HG03025 (cell line): ENCODE data around the gene SYDE2.

ENCODE experiments used
- ATAC-seq: cut with Tn5 transposase; IDR thresholded peaks from one replicate; pipeline ENCODE4 v1.9.1; 2021; ENCODE audit warnings: mild to moderate bottlenecking, moderate library complexity; ENCODE audit not compliant: unreplicated experiment, low FRiP score

SYDE2 gene

DNA sequence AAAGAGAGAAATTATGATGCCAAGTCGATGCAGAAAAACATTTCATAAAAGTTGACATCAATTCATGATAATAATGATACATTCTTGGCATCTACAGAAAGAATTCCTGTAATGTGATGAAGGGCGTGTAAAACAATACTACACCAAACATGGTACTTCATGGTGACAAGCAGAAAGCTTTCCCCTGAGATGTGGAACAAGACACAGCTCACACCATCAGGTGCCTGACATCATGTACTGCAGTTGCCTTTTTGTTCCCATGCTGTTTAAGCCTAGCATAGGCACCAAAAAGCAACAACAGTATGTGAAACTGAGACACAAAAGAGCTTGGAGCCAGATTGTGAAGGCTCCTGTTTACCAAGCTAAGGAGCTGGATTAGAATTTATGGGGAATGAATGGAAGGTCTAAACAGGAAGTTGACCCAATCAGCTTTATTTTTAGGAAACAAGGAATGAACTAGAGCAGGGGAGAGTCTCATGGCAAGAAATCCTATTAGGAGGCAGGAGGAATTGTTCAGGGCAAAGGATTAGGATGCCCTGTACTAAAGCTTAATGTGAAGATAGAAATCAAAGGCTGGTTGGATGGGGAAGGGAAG is 67.2 kb downstream of the SYDE2 start:
- no peak for ATAC-seq

DNA sequence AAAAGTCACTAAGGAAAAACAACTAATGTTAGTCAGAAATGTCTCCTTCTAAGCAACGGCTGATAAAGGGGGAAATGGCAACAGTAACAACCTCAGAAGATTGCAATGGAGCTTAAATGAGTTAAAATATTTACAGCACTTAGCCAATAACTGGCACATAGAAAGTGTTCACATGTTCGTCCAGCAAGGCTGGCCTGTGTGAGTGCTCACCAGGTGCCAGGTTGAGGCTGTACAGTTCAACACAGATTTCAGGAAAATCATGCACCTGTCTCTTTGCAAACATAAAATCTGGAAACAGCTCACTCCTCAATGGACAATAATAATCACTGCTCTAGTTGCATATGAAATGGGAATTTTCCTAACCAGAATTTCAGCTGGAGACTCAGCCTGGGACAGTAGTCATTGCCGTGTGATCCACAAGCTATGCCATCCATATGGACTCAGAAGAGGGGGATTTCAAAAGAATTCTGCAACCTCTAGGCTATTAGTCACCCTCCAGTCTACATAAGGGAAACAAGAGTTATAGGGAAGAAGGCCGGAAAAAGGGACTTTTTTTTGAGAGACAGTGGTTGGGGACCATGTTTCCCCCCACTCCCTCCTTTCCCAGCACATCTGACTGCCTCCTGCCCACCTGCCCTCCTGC is 68.6 kb downstream of the SYDE2 start:
- ATAC-seq, result no peak

DNA sequence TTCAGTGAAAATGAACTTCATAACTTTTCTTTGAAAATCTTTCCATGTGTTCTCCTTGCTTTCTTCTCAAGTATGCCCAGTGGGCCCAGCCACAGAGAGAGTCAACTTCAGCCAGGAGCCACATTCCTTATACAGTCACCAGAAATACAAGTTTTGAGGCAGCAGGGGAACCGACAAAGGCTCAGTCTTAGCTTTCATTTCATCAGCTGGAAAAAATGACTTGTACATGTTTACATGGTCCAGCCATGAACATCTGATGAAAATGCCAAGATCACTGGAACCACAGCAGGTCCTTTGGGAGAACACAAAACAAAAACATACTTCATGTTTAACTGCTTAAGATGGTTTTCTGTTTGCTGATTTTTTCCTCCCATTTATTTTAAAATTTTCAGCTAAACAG is 72.5 kb downstream of the SYDE2 start:
- ATAC-seq, result no peak

DNA sequence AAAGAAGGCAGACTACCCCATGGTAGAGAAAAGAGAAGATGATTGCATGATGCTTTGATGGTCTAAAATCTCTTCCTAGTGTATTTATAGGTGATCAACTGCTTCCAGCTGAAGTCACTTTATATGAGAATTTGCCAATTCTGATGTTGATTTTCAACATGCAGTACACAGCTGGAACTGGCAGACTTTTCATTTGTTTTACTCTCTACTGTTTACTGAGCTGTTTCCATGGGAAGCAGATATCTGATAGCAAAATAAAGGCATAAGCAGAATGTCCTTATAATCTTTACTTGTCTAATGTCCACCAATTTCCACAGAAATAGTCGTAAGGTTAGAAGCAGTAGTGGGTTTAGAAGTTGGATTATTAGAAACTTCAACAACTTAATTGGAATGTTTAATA is 74.9 kb downstream of the SYDE2 start:
- no peak for ATAC-seq

DNA sequence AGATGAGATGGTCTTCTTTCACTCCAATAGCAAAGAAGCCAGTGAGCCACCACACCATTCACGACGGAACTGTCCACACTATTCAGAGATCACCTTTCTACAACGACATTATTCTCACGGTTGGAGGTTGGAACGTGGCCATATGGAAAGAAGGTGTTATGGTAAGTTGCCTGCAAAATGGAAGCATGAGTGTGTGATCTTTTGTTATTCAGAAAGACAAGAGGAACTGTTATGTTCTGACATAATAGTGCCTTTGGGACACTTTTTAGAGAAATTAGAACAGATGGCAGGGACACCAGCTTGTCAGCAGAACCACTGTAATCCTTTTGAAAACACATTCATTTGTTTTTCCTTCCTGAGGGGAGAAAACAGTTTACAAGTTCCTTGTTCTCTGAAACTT is 76.7 kb downstream of the SYDE2 start:
- ATAC-seq, result no peak

DNA sequence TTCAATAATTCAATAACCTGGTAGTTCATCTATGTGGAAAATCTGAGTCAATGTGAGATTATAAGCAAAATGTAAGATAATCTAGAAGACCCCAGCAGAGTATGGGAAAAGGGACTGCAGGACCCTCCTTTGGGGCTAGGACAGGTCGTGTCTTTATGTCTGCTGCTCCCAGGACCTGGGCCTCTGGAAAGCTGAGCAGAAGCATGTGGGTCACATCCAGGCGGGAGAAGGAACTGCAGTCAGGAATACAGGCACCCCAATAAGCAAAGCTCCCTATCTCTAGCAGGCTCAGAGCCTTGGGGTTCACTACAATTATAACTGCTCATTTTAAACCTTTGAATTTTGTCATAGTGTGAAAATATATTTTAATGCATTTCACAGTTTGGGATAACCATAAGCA is 78.6 kb downstream of the SYDE2 start:
- ATAC-seq, result no peak

DNA sequence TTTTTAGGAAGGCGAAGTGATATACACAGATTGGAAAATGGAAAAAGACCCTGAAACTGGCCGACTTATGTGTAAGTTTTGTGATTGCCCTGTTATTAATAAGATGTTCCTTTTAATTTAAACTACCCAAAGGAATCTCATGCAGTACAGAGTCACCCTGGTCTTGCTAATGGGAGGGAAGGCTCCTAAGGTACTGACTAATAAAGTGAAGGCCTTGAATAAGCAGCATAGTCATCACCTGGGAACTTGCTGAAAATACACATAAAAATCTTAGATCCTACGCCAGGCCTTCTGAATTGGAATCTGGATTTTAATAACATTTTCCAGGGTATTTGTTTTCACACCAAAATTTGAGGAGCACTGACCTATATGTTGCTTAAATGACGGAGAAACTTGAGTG is 79.1 kb downstream of the SYDE2 start:
- ATAC-seq, result no peak

DNA sequence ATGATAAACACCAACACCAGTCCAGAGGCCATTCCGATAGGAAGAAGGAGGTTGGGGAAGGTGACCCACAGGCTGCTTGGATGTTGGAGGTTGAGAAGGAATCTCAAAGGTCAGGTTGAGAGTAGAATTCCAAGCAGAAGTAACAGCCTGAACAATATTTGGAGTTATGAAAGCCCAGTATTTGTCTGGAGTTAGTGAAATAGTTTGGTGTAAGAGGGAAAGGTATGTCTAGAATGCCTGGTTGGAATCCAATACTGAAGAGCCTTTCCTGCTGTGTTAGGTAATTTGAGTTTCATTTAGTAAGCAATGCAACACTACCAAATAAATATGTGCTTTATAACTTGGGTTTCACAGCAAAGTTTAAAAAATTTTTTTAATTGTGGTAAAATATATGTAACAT is 82.1 kb downstream of the SYDE2 start:
- no peak for ATAC-seq

DNA sequence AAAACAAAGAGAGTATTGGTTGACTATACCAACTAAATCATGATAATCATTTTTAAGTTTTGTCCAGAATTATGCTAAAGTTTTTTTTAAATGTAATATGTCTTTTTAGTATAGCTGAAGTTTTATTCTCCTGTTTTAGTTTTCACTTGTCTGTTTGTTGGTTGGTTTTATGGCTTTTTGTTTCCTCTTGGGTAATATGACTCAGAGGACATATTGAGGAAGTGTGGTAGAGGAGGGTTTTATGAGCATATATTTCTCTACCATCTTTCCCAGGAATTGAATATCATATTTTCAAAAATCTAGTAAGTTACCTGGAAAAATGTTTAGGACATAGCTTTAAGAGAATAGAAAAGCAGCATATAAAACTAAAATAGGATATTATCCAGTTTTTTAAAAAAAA is 84.0 kb downstream of the SYDE2 start:
- ATAC-seq, result no peak

DNA sequence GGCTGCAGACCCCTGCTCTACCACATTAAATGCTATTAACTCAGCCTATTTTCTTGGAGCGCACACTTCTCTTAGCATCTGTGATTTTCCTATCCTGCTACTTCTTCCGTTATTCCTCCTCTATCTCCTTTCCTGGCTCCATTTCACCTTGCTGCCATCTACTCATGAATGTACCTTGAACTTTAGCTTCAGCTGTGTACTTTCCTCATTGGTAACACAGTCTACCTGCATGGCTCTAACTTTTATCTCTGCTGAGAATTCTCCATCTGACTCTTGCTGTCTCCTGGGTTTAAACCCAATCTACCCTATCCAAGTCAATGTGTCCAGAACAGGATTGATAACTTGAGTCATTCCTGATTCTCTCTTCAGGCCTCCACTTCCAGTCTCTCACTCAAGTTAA is 84.9 kb downstream of the SYDE2 start:
- no peak for ATAC-seq

DNA sequence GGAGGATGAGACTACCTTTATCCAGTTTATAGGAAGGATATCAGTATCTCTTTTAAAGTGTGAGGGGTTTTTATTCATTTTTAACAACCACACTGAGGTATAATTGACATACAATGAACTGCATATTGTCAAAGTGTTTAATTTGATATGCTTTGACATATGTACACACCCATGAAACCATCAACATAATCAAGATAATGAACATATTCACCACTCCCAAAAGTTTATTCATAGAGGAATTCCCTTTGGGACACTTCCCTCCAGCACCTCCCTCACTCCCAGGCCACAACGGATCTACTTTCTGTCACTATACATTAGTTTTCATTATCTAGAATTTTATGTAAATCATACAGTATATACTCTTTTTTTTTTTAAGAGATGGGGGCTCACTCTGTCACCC is 89.1 kb downstream of the SYDE2 start:
- ATAC-seq, result no peak

DNA sequence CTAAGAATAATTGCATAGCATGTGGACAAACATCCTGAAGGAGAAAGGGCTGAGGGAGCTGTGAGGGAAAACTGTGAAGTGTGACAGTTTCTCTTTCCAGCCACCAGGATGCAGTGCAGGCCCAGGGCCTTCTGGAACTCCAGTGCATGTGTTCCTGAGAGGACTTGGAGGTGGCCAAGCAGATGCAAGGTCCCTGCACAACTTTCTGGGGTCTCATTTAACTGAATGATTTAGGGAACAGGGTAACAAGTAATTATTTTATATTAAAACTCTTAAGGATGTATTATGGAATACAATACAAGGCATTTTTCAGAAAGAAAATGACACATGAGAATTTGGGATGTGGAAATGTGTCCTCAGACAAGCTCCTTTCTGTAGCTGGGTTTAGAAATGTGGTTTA is 91.3 kb downstream of the SYDE2 start:
- ATAC-seq, result no peak
